CD4-positive, alpha-beta T cell treated with Interleukin-15 for 1 hour (primary cell): Measurements from ENCODE around the gene TAF1C.
A peak's percentile ranks its signal among the peaks of the same experiment; 100 is the strongest.
"Not testable (repeated sequence)": the region's sequence is repeated elsewhere in the genome, so short reads cannot be mapped to it uniquely, and the experiment has no call there.

ENCODE experiments used
- DNase-seq: peaks from one replicate; pipeline ENCODE4 v3.0.0-alpha.2; 2020

Gene TAF1C

DNA sequence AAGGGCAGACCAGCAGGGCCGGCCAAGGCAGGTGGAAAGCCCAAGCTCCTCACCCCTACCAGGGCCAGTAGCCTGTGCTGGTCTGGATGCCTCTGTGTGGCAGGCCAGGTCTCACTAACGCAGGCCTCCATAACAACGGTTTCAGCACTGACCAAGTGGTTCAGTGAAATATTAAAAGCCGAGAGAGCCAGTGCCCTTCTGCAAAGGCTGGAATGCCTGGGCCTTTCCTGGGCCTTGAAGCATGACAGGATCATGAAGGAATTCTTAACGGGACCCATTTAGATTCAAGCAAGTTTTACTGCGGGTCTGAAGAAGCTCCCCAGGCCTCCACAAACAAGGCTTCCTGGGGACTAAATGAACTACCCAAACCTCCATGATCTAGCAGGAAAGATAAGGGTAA lies 20.4 kb upstream of the TAF1C start:
- no peak for DNase-seq

DNA sequence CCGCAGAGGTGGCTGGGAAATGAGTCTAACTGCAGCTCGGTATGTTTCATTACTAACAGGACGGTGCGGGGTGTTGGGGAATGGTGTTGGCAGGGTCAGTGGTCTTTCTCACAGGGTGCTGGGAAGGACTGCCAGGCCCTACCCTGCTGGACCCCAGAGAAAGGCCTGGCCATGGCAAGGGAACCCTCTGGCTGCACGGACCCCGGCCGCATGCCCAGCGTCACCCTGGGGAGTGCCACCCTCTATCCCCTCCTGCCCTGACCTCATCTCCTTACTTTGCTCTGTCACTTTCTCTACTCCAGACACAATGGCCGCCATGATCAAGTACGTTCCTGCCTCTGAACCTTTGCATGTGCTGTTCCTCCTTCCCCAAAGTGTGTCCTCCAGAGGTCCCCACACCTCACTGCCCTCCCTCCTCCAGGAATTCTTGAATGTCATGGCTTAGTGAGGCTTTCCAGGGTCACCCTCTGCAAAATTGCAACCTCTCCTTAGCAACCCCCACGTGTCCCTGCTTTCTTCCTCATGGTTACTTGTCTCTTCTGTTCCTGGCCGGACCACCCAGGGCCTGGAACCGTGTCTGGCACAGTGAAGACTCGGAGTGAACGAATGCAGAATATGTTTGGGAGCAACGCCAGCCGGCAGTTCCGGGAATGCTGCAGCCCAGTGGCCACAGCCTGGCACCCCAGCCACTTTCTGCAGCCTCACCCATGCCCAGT lies 19.3 kb upstream of the TAF1C start:
- no peak for DNase-seq

DNA sequence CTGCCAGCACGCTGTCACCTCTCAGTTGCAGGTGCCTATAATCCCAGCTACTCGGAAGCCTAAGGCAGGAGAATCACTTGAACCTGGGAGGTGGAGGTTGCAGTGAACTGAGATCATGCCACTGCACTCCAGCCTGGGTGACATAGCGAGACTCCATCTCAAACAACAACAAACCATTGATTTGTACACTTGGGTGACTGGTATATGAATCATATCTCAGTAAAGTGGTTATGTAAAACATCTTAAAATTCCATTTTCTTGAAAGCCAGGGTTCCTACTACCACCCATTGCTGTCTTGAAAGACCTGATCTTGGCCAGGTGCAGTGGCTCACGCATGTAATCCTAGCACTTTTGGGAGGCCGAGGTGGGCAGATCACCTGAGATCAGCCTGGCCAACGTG lies 18.3 kb upstream of the TAF1C start:
- not testable (repeated sequence) for DNase-seq

DNA sequence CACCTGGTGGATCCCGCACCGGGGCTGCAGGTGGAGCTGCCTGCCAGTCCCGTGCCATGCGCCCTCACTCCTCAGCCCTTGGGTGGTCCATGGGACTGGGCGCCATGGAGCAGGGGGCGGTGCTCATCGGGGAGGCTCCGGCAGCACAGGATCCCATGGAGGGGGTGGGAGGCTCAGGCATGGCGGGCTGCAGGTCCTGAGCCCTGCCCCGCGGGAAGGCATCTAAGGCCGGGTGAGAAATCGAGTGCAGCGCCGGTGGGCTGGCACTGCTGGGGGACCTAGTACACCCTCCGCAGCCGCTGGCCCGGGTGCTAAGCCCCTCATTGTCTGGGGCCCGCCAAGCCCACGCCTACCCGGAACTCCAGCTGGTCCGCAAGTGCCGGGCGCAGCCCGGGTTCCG lies 17.7 kb upstream of the TAF1C start:
- not testable (repeated sequence) for DNase-seq

DNA sequence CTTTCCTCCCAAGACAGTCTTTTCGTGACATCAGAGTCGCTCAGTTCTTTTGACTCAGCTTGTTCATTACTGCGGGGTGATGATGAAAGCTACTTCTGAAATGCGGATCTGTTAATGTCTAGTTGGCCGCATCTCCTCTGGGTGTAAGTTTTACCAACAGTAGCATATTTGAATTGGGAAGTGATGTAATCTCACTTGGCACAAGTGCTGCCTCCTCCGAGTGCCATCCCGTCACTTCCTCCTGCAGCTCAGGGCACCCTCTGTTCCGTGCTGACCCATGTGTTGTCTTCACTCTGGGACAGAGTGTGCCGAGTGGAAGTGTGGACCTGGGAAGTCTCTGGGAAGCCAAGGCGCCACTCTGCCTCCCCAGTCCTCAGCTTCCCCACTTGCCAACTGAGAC lies 13.0 kb upstream of the TAF1C start:
- peak; percentile 48 for DNase-seq

DNA sequence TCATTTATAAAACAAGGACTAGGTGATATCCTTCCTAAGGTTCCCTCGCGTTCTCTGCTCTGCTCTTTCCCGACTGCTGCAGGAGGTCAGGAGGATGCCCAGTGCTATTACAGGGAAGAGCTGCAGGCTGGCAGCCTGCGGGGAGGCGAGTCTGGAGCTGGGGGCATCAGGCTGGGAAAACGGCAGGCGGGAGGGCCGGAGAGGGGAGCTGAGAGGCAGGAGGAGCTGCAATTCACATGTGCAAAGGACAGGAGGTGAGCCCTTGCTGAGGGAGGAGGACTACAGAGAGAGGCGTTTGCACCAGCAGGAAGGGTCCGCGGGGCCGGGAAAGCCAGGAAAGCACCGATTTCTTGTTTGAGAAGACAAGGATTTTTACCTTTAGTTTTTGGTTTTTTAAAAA lies 12.2 kb upstream of the TAF1C start:
- no peak for DNase-seq

DNA sequence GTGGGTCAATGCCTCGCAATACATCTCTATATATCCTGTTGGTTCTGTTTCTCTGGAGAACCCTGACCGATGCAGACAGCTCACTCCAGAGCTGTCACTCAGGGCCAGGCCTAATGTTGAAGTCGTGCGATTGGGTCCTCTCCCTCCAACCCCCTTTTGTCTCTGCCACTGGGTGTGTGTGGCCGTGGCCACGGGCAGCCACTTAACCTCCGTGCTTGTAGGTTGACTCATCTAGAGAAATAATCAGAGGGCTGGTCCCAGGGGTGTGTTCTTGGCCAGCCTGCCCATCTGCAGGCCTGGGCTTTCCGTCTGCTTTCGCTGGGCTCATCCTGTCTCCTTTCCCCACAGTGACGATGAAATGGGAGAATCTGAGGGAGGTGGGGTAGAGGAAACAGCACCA lies 11.5 kb upstream of the TAF1C start:
- DNase-seq, result no peak

DNA sequence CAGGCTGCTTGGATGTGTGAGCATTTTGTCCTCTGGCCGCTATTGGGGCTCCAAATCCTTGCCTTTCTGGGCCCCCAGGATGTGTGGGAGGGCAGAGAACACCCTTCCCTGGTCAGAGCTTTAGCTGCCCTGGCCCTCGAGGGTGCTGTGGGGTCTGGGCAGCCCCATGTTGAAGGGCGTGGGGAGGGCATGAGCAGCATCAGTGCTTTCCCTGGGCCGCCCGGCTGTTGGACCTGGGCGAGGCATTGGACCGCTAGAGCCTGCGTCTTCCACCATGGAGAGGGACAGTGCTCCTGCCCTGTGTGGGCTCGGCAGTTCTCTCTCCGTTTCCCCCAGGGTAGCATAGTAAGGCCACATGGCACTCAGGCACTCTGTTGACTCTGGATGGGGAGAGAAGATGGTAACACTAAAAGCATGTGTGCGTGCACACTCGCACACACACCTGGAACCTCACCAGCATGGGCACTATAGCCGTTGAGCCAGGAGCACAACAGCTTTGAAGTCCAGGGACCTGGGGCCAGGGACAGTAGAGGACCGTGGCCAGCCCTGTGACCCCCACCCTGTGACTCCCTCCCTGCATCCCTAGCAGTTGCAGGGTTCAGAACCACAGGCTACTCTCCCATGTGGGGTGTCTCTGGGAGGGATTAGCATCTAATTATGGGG lies 10.7 kb upstream of the TAF1C start:
- no peak for DNase-seq

DNA sequence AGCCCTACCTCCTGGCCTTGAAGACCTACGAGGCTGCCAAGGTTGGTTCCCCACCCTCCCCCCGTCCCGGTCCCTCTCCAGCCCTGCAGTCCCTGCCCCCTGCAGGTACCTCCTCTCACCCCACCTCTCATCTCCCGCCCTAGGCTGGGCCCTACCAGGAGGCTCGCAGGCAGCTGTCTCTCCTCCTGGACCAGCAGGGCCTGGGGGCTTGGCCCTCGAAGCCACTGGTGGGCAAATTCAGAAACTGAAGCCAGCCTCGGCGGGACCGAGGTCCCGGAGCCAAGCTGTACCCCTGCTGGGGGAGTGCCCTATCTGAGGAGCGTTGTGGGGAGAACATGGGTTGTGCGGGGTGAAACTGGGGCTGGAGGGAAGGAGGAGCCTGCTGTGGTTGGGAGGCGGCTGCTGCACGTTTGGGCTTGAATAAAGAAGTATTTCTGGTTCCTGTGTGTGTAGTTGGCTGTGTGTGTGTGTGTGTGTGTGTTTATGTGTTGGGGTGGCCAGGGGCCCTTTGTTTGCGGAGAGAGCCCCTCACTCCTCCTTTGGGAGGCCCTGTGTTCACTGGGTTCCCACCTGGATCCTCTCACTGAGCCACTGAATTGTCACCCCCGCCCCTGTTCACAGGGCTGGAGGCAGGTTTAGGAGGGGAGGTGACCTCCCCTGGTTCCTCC lies 10.0 kb upstream of the TAF1C start:
- DNase-seq, result no peak

DNA sequence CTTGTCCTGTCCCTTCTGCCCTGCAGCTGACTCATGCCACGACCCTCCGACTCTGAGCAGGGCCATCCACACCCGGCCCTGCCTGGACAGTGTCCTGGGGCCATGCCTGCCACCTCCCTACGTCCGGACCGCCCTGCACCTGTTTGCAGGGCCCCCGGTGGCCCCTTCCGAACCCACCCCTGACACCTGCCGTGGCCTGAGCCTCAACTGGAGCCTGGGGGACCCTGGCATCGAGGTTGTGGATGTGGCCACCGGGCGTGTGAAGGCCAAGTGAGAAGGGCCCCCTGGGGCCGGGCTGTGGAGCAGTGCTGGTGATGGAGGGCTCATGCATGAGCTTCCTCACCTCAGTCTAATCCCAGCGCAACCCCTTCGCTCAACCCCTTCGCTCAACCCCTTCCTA lies 9.2 kb upstream of the TAF1C start:
- DNase-seq, result no peak

DNA sequence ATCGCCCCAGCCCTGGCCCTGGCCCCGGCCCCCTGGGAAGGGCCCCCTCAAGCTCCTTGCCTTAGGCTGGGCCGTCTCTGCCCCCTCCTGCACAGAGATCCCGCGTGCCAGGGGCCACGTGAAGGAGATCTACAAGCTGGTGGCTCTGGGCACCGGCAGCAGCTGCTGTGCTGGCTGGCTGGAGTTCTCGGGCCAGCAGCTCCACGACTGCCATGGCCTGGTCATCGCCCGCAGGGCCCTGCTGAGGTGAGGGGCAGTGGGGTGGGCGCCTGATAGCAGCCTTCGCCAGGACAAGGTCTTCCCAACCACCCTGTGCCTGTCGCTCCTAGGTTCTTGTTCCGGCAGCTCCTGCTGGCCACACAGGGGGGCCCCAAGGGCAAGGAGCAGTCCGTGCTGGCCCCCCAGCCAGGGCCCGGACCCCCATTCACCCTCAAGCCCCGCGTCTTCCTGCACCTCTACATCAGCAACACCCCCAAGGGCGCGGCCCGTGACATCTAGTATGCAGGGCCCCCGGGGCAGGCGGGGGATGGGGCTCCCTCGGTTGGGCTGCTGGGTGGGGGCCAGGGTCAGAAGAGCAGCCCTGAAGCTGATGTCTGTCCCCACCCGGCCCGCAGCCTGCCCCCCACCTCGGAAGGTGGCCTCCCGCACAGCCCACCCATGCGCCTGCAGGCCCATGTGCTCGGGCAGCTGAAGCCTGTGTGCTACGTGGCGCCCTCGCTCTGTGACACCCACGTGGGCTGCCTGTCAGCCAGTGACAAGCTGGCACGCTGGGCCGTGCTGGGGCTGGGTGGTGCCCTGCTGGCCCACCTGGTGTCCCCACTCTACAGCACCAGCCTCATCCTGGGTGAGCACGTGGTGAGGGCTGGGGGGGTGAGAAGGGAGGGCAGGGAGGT lies 8.6 kb upstream of the TAF1C start:
- no peak for DNase-seq

DNA sequence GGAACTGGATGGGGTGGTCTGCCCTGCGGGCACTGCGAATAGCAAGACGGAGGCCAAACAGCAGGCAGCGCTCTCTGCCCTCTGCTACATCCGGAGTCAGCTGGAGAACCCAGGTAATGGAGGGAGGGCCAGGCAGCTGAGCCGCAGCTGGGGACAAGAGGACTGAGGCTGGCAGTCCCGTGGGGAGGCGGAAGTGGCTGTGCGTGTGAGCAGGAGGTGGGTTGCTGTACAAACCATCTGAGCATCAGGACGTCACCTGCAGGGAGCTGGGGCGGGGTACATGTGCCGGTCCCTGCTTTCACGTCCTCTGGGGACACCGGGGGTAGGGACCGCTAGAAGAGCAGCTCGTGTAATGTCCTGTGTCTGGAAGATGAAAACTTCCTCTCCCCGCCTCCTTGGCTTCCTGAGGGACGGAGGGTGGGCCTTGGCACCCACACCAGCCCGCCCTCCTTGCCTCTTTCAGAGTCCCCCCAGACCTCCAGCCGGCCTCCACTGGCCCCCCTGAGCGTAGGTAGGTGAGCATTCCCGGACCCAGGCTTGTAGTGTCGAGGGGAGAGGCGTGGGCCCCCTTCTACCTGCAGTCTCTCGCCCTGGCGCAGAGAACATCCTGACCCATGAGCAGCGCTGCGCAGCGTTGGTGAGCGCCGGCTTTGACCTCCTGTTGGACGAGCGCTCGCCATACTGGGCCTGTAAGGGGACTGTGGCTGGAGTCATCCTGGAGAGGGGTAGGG lies 7.8 kb upstream of the TAF1C start:
- DNase-seq, result no peak

DNA sequence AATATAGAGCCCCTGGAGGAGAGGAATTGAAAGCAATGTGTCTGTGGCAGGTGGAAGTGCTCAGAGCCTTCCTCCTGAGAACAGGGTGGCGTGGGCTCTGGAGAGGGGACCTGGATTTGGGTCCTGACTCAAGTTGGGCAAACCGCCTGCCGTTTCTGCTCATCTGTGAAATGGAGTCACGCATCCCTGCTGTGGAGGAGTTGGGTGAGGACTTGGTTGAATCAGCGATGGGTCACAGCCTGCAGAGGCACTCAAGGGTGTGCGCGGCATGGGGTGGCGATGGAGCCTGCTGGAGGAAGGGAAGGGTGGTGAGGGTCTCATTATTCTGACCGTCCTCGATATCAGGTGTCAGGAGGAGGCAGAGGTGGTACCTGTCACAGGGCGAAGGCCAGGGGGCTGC lies 7.2 kb upstream of the TAF1C start:
- DNase-seq, result no peak

DNA sequence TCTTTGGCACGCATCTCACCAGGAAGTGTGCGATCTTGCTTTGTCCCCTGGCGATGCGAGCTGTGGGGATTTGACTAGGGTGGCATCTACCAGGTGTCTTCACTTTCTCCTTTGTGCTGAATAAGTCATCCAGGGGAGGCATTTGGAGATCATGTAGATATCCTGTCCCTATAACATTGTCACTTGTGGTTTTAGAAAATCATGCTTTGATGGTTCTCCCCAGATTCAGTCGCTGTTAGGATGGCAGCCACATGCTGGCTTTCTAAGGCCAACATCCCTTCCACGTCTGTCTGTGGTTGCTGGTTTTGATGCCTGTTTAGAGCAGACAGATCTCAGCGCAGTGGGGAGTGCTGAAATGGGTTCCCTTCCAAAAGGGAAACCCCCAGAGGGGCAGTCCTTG lies 6.6 kb upstream of the TAF1C start:
- DNase-seq, result no peak

DNA sequence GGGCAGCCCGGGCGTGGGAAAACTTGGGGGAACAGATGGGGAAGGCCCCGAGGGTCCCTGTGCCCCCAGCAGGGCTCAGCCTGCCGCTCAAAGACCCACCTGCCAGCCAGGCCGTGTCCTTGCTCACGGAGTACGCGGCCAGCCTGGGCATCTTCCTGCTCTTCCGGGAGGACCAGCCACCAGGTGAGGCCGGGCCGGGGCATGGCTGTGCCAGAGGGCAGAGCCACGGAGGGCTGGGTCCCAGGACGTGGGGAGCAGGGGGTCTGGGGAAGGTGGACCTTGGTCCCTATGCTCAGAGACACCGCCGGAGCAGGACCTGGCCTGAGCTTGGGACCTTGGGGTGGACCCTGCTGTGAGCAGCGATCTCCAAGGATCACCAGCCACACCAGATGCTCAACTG lies 4.6 kb upstream of the TAF1C start:
- no peak for DNase-seq

DNA sequence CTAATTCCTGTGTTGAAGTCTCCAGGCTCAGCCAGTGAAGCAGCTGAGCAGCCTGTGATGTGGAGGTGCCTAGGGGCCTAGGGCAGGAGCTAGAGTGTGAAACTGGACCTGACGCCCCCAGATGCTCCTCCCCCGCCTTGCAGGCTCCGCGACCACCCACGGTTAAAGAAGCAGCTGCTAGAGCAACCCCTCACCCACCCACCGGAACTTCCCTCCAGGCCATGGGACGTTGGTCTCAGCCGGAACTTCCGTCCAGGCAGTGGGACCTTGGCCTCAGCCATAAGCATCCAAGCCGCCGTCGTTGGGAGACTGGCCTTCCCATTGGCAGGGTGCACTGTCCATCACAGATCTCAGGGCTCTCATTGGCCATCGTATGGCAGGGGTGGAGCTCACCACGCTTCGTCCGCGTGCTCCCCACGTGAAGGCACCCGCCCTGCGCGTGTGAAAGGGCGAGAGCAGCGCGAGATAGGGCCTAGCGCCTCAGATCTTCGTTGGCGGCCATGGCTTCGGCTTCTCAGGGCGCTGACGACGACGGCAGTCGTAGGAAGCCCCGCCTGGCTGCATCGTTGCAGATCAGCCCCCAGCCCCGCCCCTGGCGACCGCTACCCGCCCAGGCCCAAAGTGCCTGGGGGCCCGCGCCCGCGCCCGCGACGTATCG lies 4.0 kb upstream of the TAF1C start, which contains the start of gene ADAD2:
ADAD2 (plus strand) TSS at position 427 of the 658 bp plus-strand sequence; CDS start at position 501, 74 bp downstream.
- no peak for DNase-seq

DNA sequence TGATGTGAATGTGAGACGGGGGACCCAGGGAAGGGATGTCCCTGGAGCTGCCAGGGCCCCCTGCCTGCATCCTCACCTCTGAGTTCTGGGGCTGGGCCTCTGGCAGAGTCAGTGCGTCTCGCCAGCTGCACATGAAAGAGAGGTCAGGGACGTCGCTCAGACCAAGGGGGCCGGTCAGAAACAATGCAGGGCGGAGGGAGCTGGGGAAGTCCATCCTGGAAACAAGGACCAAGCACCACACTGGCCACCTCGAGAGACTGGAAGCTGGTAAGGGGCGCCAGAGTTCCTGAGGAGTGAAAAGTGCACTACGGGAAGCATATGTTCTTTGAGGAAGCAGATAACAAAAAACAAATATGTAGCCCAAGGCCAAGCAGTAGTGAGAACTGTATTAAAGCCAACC lies 2.1 kb downstream of the TAF1C start:
- no peak for DNase-seq

DNA sequence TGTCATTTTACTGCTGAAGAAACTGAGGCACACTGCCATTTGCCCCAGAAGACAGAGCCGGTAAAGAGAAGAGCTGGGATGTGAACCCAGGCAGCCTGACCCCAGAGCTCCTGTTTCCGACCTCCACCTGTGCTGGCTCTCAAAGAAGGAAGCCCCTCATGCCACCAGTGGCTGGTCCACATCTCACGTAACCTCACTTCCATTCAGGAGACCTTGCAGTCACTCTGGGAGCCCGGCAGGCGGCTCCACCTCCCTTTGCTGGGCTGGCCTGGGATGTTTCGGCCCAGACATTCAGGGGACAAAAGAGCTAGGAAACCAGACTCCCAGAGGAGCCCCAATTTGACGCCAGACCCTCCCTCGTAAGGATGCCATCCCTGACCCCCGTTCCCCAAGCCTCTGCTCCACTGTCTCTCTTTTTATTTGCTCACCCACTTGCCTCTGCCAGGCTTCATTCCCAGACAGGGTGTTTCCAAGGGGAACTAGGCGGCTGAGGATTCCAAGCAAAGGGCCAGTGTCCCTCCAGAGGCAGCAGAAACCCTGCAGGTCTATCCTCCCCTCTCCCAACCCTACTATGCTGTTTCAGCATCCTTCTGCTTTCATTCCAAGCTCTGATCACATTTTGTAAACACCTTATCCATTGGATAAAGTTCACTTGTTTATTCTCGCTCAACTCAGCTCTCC lies 2.8 kb downstream of the TAF1C start:
- DNase-seq, result no peak

DNA sequence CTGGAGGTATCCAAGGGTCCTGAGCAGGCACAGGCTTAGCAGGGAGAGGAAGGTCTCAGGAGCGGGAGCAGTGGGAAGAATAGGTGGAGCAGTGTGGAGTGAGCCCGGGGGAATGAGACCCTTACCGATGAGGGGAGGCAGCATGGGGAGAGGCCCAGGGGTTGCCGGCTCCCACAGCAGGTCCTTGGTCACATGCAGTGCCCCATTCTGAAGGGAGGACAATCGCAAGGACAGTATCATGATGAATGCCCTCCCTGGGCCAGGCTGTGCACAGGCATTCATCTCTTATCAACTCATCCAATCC lies 3.3 kb downstream of the TAF1C start:
- no peak for DNase-seq

DNA sequence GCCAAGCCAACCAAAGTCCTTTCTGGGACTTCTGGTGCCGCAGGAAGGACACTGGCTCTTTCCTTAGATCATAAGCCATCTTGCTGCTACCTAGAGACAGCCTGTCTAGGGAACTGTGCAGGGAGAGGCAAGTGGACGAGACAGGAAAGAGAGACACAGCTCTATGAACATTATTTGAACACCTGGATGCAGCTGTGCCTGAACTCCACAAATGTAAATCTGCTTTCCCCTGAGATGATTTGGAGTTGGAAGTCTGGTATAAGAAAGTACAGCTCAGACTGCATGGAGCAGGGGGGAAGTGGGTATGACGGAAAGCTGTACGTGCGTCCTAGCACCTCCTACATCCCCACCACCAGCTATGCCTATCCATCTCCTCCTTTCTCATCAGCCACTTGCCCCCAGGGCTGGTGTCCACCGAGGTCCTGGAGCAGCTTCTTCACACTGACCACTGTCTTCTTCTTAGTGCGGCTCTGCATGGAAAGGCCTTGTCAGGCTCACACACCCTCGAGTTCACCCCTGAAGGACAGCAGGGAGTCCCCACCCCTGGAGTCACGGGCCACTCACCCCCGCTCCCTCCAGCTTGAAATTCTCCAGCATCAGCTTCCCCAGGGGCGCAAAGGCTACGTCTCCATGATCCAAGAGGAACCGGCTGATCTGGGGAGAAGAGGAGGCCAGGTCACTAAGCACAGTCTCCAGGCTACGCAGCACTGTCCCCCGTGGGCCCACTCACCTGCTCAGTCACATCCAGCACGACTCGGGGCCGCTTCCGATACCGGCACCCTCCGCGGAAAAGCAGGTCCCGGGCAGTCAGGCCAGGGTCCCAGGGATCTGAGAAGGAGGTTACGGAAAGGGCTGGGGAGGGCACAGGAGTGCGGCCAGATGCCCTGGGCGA lies 3.9 kb downstream of the TAF1C start:
- no peak for DNase-seq
